HG02840 (cell line): ENCODE measurements around the gene HEXB.
"Not testable (repeated sequence)": the region's sequence is repeated elsewhere in the genome, so short reads cannot be mapped to it uniquely, and the experiment has no call there.

Experiments used
- ATAC-seq: cut with Tn5 transposase; IDR thresholded peaks from one replicate; pipeline ENCODE4 v1.9.1; 2021; ENCODE audit warnings: mild to moderate bottlenecking, moderate library complexity, moderate number of reproducible peaks; ENCODE audit not compliant: unreplicated experiment, low FRiP score

Gene HEXB

DNA sequence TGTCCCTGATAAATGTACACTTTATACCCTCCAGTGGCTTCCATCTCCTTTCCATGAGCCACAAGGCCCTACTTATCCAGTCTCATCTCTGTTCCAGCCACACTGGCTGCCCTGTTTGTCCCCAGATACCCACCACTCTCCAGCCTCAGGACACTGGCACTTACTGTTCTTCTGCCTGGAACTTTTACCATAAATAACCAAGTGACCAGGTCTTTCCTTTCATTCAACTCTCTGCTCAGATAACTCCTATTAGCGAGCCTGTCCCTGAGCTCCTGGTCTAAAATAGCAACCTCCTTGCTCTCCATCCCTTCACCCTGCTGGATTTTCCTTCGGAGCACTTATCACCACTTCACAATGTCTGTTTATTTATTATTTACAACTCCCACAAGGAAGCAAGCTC is 27.9 kb upstream of the HEXB start:
- no peak for ATAC-seq

DNA sequence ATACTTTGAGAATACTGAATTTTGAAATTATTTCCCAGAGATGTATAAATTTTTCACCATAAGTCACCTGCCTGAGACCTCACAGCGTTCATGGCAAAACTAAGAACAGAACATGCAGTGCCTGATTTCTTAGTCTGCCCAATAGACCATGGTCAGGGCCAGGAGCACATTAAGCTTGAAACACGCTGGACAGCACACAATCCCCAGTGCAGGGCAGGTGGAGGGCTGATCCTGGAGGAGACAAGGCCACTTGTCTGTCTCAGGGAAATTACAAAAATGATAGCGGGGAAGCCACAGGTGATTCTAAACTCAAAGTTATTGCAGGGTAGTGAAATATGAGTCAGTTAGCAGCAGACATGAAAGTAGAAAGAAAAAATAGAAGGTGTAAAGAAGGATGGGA is 25.9 kb upstream of the HEXB start:
- no peak for ATAC-seq

DNA sequence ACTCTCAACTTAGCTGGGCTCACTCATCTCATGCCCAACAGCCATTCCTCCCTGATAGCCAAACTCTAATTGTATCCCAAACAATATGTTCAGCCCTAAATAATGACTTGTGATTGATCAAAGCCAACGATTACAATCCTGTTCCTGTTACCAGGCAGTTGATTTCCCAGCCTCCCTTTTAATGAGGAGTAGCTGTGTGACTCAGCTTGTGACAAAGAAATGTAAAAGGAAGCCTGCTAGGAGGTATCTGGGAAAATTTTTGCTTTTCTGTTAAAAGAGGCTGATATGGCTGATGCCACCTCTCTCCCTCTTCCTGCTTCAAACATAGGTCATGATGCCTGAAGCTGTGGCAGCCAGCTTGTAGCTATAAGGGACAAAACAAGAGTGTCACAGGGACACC is 24.9 kb upstream of the HEXB start:
- ATAC-seq: no peak

DNA sequence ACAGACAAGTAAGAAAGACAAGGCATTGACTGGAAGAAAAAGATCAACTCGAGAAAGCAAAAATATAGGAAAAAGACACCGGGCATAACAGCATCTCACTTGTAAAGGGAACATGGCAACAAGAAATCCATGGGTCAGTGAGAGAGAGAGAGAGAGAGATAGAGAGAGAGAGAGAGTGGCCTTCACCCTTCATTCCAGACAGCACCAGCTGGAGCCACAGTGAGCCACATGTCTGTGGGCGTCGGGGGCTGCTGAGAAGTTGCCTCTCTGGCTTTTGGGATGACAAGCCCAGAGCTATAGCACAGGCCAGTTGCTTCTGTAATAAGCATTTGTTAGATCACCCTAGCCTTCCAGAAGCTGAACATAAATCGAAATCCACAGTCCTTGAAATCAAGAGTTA is 24.2 kb upstream of the HEXB start:
- ATAC-seq: no peak

DNA sequence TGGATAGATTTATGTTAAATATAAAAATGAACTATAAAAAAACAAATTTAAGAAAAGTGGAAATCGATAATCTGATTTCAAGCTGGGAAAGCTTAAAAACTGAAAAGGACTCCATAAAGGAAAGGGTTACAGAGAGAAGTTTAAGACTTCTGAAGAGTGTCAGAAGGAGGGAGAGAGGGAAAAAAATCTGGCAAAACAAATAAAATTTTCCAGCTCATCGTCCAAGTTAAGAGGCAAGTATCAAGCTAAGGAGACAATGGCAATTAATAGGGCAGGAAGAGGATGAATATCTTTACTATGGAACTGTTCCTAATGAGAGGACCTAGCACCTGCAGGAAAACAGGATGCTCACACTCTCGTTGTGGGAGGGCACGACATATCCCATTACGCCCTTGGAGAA is 20.5 kb upstream of the HEXB start:
- ATAC-seq: no peak

DNA sequence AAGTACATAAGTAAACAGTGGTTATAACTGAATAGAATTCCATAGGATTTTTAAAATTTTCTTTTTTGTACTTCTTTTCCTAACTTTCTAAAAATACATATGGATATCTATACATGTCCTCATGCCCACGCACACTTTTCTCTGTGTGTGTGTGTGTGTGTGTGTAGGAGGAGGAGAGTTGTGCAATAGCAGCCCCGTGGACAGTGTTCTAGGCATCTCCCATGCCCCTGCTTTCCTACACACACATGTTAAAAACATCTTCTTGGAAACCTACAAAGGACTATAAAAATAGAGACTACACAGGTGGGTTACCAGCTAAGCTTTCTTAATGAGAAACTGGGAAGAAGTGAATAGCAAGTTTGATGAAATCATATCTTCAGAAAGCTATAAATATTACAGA is 19.8 kb upstream of the HEXB start:
- ATAC-seq: no peak

DNA sequence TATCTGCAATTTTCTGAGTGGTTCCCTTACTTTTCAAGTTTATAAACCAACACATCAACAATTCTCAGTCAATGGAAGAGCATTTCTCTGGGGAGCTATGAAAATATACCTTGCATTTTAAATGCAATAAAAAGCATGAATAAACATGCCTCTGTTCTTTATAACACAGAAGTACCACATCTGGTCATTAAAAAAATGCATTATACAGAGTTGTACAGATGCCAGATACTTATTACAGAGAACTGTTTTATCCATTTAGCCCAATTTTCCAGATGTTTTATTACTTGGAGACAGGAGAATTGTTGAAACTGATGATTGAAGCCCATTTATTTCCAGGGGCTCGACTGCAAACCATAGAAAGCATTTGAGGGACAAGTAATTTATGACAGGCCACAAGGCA is 19.2 kb upstream of the HEXB start:
- no peak for ATAC-seq

DNA sequence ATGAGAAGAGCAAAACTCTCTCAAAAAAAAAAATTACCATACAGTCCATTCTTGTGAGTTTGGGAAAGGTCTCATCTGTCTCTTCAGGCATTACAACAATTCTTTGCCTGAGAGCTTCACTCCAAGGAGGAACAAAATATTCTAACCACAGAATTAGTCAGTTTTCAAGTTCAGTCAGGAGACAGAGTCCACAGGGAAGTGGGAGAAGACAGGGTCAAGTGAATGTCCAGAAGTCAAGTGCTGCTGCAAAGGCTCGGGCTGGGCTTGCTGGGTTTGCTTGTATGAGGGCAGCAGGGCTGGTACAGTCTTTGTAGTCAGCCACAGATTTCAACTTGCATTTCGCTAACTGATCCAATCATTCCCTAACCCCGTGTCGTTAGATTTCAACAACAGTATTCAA is 17.6 kb upstream of the HEXB start:
- ATAC-seq: no peak

DNA sequence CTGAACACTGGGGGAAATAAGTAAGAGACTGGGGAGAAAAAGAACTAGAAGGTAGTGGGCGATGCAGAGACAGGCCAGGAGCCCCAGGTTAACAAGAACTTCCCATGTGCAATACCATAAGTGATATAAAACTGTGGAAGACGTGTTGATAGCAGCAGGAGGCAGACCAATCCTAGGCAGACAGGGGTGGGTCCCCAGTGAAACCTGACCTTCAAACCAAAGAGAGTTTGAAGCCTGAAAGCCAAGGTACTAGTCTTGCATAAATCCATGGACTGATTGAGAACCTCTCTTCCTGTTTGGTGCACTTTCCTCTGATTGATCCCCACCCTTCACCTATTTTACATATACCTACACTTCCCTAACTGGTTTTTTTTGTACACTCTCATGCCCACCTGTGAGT is 15.2 kb upstream of the HEXB start:
- ATAC-seq: no peak

DNA sequence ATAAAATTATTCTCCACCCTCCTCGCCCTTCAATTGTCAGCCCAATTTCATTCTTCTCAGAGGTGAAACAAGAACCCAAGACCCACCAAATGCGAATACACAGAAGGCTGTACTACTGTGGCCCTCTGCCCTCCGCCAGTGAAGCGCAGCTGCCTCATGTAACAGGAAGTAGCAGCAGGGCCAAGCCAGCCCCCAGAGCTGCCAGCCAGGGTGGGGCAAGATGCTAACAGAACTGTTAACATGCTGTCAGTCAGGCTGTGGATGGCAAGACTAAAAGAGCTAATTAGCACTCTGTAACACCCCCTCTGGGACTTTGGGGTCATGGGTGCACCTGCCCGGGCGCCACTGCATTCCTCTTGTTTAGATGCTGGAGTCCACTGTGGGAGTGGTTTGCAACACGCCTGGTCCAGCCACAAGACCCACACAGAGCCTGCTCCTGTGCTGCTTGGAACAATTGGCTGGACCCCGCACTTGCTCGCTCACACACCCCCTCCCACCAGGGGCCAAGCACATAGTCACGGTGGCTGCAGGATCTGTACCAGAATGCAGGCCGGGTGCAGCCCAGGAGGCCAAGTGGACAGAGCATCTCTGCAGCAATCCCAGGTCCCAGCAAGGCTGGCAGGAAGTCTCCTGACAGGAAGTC is 14.5 kb upstream of the HEXB start:
- ATAC-seq: no peak

DNA sequence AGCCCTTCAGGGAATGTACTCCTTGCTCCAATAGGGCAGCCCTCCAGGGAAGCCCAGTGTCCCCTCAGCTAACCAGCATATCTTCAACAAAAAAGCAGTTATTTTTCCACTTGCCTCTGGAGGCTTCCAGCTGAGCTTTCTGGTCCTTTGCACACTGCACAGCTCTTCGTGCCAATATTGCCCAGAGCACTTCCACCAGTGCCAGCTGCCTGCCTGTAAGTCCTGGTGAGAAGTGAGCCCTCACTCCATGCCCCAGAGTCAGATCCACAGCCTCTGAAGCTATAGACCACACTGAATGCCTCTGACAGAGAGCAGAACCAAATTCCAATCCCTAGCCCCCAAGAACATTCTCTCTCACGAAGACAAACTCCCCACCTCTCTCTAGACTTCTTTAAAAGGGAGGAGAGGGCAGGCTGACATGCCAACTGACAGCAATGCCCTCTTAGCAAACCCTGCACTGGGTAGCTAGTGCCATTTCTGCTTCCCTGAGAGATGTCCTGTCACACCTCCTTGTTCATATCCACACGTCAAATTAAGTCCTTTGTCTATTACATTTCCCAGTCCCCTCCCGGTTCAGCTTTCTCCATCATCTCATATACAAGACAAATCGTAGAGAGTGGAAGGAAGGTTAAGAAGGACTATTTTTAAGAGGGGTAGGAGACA is 12.7 kb upstream of the HEXB start:
- ATAC-seq: no peak

DNA sequence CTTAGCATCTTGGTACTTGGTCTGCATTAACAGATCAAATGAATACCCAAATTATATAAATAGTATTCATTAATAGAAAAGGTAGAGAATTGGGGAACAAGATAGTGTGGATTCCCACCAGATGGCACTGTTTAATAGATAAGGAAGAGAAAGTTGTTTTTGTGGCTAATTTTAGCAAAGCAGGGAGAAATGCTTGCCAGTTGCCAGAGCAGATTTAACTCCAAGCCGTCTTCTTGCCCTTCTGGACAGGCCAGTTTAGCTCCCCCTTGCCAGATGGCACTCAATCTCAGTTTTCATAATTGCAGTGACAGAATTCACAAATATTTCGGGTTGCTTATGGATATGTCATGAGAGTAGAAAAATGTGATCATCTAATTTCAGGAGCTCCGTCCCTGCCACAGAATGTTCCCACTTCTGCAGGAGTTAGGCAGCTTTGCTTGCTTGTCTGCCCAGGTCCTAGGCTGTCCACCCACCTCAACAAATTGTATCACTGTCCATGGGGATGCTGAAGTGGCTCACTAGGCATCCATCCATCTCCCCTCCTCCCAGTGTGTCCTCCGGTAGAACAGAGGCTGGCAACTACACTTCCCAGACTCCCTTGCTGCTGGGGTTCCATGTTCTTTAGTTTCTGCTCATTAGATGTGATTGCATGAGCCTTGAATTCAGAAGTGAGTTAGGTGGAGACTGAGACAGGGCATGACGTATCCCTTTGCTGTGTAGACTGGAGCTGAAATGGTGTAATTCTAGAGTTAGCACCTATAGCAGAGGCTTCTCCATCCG is 11.8 kb upstream of the HEXB start:
- ATAC-seq: no peak

DNA sequence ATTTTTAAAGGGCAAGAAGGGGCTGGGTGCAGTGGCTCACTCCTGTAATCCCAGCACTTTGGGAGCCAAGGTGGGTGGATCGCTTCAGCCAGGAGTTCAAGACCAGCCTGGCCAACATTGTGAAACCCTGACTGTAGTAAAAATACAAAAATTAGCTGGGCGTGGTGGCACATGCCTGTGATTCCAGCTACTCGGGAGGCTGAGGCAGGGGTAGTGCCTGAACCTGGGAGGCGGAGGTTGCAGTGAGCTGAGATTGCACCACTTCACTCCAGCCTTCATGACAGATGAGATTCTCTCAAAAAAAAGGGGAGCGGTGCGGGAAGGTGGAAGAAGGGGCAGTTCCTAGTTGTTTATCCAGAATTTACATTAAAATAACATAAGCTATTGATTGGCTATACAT is 8.6 kb upstream of the HEXB start:
- not testable (repeated sequence) for ATAC-seq

DNA sequence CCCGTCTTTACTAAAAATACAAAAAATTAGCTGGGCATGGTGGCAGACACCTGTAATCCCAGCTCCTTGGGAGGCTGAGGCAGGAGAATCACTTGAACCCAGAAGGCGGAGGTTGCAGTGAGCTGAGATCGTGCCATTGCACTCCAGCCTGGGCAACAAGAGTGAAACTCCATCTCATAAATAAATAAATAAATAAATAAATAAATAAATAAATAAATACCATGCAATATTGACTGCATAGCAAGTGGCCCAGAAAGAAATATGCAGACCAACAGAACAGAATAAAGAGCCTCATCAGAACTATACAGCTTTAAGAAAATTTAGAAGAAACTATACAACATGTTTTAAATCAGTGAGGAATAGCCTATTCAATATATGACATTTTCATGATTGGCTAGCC is 6.9 kb upstream of the HEXB start:
- not testable (repeated sequence) for ATAC-seq

DNA sequence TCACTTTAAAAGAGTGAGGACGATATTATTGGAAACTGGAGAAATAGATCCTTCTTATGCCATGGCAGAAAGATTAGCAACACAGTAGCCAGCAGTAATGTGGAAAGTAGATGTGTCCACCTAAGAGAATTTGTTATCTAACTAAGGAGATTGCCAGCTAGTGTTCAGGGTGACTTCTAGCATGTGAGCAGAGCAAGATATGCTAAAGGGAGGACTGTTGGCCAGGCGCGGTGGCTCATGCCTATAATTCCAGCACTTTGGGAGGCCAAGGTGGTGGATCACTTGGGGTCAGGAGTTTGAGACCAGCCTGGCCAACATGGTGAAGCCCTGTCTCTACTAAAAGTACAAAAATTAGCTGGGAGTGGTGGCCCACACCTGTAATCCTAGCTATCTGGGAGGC is 5.7 kb upstream of the HEXB start:
- ATAC-seq: not testable (repeated sequence)

DNA sequence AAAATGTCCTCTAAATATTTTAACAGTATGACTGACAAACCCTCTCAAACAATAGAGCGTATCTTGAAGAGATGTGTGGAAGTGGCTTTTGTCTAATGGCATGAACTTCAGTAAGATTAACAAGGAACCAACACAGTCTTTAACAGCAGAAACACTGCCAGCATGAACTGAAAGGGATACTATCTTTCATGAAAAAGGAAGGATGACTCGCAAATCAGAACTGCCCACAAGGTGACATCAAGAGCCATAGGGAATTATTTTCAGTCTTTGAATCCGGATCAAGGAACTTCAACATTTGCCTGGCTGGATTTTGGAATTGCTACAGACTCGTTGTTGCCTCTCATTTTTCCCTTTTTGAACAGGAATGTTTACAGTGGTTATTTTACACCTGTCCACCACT is 5.1 kb upstream of the HEXB start:
- no peak for ATAC-seq

DNA sequence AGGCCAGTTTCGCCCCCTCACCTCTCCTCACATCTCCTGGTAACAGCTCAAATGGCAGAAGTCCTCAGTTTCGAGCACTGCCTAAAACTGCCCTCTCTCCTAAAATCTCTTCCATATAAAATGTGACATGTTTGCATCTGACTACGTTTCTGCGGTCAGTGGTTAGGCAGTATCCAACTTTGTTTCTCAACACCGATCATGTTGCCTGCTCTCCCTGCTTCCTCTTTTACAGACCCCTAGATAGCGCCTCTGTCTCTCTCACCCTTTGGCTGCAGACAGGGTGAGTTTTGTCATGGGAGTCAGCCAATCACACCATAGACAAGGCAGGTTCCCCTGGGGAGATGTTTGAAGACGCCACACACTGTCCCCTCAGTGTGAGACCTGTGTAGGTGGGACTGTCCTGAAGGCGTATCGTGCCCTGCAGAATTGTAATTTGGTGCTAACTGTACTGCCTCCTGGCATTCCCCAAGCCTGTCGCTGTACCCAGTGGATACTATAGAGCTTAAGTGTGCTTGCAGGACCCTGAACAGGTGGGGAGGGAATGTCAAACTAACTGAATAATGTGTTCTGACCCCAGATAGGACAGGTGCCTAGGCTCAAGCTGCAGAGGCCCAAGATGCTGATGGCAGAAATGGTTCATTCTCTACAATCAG is 1.1 kb downstream of the HEXB start:
- ATAC-seq: peak; percentile 40

DNA sequence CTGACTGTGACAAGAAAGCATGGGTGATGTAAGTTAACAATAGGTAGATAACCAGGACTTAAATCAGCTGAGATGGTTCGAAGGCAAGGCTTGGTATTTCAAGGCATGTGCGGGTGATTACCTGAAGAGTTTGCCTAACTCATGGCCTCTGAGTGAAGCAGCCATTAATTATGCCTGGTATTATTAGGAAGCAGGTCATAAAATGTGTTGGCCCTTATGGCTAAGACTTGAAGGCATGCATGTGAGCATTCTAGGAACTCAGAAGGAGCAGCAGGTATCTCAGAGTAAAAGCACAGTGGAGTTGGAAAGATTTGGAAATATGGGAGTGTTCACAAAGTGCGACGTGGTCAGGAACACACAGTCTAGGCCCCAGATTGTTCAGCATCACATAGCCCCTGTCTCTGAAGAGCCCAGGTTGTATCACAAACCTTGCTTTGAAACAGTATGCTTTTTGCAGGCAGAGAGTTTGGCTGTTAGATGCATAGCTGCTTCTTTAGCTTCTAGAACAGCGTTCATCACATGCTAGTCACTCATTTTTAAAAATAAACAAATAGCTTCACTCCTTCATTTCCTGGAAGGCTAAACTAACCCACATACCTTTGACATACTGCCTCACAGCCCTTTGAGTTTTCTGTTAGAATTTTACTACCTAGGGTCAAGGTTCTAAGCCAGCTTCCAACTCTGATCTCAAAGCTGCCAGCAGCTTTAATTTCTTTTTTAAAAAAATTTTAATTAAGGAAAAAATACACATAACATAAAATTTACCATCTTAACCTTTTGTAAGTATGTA is 2.1 kb downstream of the HEXB start:
- ATAC-seq: no peak

DNA sequence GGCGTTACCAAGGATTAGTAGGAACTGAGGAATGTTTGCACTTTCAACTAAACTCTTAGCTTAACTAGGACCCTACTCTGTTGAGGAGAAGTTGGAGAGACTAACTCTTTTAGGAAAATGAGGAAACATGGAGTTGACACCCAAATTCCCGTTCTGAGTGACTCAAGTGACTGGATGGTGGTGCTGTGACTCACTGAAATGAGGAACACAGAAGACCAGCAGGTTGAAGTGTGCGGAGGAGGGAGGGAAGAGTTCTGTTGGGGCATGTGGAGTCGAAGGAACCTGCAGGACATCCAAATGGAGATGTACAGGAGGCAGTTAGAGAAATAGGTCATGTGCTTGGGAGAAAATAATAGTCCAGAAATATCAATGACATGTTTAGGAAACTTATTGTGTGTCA is 8.2 kb downstream of the HEXB start:
- ATAC-seq: no peak

DNA sequence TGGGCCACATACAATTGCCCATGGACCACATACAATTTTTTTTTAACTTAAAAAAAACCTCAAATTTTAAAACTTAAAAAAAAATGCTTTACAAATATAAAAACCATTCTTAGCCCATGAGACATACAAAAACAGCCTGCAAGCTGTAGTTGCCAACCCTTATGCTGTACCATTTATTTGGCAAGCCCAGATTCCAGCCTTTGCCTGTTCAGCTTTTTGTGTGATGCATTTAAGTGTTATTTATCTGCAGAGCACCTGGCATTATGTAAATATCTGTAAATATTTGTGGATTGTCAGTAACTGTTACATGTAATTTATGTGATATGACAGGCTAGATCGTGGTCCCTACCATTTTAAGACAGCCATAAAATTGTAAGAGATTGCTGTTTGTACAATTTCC is 32.6 kb downstream of the HEXB start:
- no peak for ATAC-seq

DNA sequence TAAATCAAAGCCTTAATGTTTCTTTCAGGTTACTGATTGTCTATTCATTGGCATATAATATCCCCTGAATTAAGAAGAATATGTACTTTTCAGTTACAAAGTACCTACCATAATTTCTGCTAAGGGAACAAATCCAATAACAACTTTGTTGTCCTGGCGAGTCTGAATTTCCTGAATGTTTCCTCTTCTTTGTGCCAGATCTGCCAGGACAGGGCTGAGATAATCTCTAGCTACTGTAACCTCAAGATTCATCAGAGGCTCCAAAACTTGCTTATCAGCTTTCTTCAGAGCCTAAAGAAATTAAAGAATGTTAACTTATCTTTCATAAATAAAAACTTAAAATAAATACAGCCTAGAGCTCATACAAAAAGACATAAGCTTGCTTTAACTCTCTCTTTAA is 37.2 kb downstream of the HEXB start:
- no peak for ATAC-seq
